Esophagus squamous epithelium (tissue), 5 donors: Measurements from ENCODE around the gene CYTH2. TPM values are rescaled to one million over a fixed set of nuclear protein-coding genes. Genes with fewer than 3 reads are reported as not detected.
"Not testable (repeated sequence)": the region's sequence is repeated elsewhere in the genome, so short reads cannot be mapped to it uniquely, and the experiment has no call there.

Experiments used
- DNase-seq: peaks from one replicate; lab custom pipeline; 2025; lab: John Stamatoyannopoulos, UW
- H3K27ac ChIP-seq, 4 donors: fragments of 200-600 bp; sonication (generic); one replicate each; pipeline ENCODE4 v1.5.1; 2016 to 2019; ENCODE audit warnings: mild to moderate bottlenecking in 1 of 4
- H3K27me3 ChIP-seq, 4 donors: fragments of 200-600 bp; sonication (generic); 1 replicate in 3 of 4; 2 replicates in 1 of 4; pipeline versions ENCODE4 v1.5.1 to v1.6.0; 2017 to 2021; ENCODE audit warnings: antibody characterized with exemption in 1 of 4
- H3K36me3 ChIP-seq, 3 donors: fragments of 200-600 bp; sonication (generic); one replicate each; pipeline ENCODE4 v1.5.1; 2016 to 2019
- H3K4me1 ChIP-seq, 3 donors: fragments of 200-600 bp; sonication (generic); one replicate each; pipeline ENCODE4 v1.5.1; 2017 to 2019
- H3K4me3 ChIP-seq, 4 donors: fragments of 200-600 bp; sonication (generic); 1 replicate in 3 of 4; 2 replicates in 1 of 4; pipeline ENCODE4 v1.5.1; 2016 to 2019; ENCODE audit warnings: mild to moderate bottlenecking in 2 of 4, moderate library complexity in 1 of 4
- H3K9me3 ChIP-seq, 3 donors: fragments of 200-600 bp; sonication (generic); one replicate each; pipeline ENCODE4 v1.5.1; 2016 to 2019
- POLR2A ChIP-seq, 4 donors: fragments of 450-650 bp; IDR thresholded peaks; one replicate each; pipeline ENCODE4 v1.6.1; 2017; ENCODE audit warnings: antibody characterized with exemption in 4 of 4, mild to moderate bottlenecking in 4 of 4, moderate library complexity in 3 of 4
- WGBS, 2 donors: methylation state at CpG; one replicate each; pipeline ENCODE4 v1.1.5; 2018; 5-methylcytosine and 5-hydroxymethylcytosine counted together
- intact Hi-C: fragments of 100-400 bp; cut with DNase I; formaldehyde crosslinking; loops from one replicate; pipeline ENCODE4 v1.15.0; 2022
- total RNA-seq, 4 donors: library from RNA; depleted of rRNA; stranded (reverse); fragments of >200 nt; gene quantifications; one replicate each; pipeline ENCODE4 v1.1.0, GENCODE V29; 2016
- TF ChIP-seq, protein P1 (sequence below), 6 experiments: fragments of 450-650 bp in 4 of 6; fragments of 200-600 bp in 2 of 6; sonication (generic) in 2 of 6; IDR thresholded peaks; one replicate each; pipeline ENCODE4 v1.5.1; 2016 to 2019; ENCODE audit warnings: antibody characterized with exemption in 6 of 6, mild to moderate bottlenecking in 4 of 6, moderate library complexity in 4 of 6
- donor health status: DM: yes; HTN: yes; CAD: no.

Gene CYTH2
- total RNA-seq, 4 donors from 2014 or later = 40.8 to 101 (median 47.8) TPM

DNA sequence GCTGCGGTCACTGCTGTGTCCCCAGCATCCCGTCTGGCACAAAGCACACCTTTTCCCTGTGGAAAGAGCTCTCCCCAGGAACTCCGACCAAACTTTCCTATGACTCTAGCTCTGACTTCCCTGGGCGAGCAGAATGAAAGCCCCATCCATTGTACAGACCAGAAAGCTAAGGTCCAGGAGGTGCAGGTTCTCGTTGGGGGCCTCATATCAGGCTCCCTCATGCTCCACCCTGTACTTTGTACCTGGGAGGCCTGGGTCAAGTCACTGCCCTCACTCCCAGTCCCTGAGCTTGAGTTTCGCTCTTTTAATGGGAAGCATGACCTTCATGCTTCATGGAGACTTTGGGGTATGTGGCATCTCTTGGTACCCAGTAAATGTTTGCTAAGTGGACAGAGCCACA lies 18.4 kb downstream of the CYTH2 start:
- Histone ChIP-seq H3K4me3 (no peak overlapping the region), H3K27ac (peak overlapping the region; percentile 76 to 89 (median 82)), H3K9me3 (no peaks in the 10 kb centered on the region), H3K27me3 (no peaks in the 10 kb centered on the region), H3K4me1 (peaks cover 7 to 66% (median 32%) of the 10 kb centered on the region in 3 donors), H3K36me3 (peaks cover 0 to 4% (median 0%) of the 10 kb centered on the region in 3 donors)
- intact Hi-C loops = no loop called here
- DNase-seq = no peak
- 55 to 63% methylated on average over 4 to 6 of the region's 6 CpGs for WGBS, 2 donors
- TF ChIP-seq, protein P1, sequence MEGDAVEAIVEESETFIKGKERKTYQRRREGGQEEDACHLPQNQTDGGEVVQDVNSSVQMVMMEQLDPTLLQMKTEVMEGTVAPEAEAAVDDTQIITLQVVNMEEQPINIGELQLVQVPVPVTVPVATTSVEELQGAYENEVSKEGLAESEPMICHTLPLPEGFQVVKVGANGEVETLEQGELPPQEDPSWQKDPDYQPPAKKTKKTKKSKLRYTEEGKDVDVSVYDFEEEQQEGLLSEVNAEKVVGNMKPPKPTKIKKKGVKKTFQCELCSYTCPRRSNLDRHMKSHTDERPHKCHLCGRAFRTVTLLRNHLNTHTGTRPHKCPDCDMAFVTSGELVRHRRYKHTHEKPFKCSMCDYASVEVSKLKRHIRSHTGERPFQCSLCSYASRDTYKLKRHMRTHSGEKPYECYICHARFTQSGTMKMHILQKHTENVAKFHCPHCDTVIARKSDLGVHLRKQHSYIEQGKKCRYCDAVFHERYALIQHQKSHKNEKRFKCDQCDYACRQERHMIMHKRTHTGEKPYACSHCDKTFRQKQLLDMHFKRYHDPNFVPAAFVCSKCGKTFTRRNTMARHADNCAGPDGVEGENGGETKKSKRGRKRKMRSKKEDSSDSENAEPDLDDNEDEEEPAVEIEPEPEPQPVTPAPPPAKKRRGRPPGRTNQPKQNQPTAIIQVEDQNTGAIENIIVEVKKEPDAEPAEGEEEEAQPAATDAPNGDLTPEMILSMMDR (IDR thresholded peaks at IDR 0.05) = no peak
- no peak for TF ChIP-seq POLR2A (IDR thresholded peaks at IDR 0.05)

DNA sequence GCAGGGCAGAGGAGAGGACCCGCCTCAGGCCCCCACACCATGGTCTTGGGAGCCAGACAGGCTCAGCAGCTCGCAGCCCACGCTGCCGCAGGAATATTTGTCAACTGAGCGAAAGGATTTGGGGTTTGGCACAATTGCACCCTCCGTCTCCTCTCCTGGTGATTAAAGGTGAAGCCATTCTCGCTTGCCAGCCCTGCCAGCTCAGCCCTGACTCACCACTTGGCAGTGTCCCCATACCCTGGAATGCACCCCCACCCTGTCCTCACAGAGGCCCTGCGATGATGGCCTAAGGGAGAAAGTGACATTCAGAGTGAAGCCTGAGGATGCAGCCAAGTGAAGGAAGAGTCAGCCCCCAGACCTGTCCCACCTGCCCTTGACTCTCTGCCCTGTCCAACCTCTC lies 18.8 kb downstream of the CYTH2 start:
- peaks cover 7 to 68% (median 32%) of the 10 kb centered on the region in 3 donors for H3K4me1 ChIP-seq
- TF ChIP-seq, protein P1 (IDR thresholded peaks at IDR 0.05) = no peak
- TF ChIP-seq POLR2A (IDR thresholded peaks at IDR 0.05) = peak in 1 of 4 donors; percentile 12
- no peaks in the 10 kb centered on the region for H3K27me3 ChIP-seq
- intact Hi-C loops = no loop called here
- H3K27ac ChIP-seq = peak overlapping the region; percentile 76 to 89 (median 82)
- no peak for DNase-seq
- no peaks in the 10 kb centered on the region for H3K9me3 ChIP-seq
- 14 to 22% methylated on average over 6 to 7 of the region's 8 CpGs for WGBS, 2 donors
- peaks cover 0 to 4% (median 0%) of the 10 kb centered on the region in 3 donors for H3K36me3 ChIP-seq
- H3K4me3 ChIP-seq = no peak overlapping the region

DNA sequence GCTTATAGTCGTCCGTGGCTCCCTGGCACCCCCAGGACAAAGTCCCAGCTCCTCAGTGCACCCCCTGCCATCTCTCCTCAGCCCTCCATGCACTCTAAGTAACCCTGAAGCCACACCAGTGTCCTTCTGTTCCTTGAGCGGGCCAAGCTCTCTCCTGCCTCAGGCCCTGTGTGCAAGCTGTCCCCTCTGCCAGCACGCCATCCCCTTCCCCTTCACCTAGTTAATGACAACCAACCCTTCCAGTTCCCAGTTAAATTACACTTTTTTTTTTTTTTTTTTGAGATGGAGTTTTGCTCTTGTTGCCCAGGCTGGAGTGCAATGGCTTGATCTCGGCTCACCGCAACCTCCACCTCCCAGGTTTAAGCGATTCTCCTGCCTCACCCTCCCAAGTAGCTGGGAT lies 19.3 kb downstream of the CYTH2 start:
- WGBS, 2 donors = 64 to 67% methylated on average over 7 of the region's 7 CpGs
- DNase-seq, H3K9me3 ChIP-seq, intact Hi-C loops, H3K27me3 ChIP-seq, H3K36me3 ChIP-seq, H3K4me3 ChIP-seq: not testable (repeated sequence)
- peaks cover 7 to 71% (median 32%) of the 10 kb centered on the region in 3 donors for H3K4me1 ChIP-seq
- peak overlapping the region; percentile 76 to 89 (median 82) for H3K27ac ChIP-seq

DNA sequence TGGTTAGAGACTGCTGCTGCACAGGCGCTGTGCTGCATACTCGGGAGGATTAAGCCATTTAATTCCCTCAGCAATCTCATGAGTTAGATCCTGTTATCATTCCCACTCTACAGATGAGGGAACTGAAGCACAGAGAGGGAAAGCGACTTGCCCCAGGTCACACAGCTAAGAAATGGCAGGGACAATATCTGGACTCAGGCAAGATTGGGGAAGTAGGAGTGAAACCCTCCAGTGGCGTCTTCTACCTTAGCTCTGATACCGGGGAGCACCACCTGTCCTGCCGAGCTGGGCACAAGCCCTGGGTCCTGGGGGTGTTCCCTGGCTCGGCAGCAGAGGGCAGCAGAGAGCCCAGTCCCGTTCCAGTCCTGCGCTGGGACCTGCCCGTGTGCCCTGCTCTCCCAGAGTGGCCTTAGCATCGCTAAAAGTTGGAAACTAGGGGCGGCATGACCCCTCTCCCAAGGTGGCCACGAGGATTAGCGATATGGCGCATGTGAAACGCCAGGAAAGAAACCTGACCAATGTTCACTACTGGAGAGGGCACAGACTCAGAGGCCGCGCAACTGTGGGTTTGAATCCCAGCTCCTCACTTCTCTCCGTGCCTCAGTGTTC lies 20.5 kb downstream of the CYTH2 start:
- H3K4me1 ChIP-seq = peaks cover 13 to 80% (median 38%) of the 10 kb centered on the region in 3 donors
- no peak overlapping the region for H3K4me3 ChIP-seq
- no peak for DNase-seq
- WGBS, 2 donors = 37 to 69% methylated on average over 5 to 13 of the region's 19 CpGs
- no peaks in the 10 kb centered on the region for H3K9me3 ChIP-seq
- H3K27me3 ChIP-seq = no peaks in the 10 kb centered on the region
- H3K36me3 ChIP-seq = peaks cover 0 to 4% (median 0%) of the 10 kb centered on the region in 3 donors
- TF ChIP-seq, protein P1 (IDR thresholded peaks at IDR 0.05) = peak; percentile 82 to 95 (median 91)
- TF ChIP-seq POLR2A (IDR thresholded peaks at IDR 0.05) = no peak
- no peak overlapping the region for H3K27ac ChIP-seq
- intact Hi-C loops = no loop called here

DNA sequence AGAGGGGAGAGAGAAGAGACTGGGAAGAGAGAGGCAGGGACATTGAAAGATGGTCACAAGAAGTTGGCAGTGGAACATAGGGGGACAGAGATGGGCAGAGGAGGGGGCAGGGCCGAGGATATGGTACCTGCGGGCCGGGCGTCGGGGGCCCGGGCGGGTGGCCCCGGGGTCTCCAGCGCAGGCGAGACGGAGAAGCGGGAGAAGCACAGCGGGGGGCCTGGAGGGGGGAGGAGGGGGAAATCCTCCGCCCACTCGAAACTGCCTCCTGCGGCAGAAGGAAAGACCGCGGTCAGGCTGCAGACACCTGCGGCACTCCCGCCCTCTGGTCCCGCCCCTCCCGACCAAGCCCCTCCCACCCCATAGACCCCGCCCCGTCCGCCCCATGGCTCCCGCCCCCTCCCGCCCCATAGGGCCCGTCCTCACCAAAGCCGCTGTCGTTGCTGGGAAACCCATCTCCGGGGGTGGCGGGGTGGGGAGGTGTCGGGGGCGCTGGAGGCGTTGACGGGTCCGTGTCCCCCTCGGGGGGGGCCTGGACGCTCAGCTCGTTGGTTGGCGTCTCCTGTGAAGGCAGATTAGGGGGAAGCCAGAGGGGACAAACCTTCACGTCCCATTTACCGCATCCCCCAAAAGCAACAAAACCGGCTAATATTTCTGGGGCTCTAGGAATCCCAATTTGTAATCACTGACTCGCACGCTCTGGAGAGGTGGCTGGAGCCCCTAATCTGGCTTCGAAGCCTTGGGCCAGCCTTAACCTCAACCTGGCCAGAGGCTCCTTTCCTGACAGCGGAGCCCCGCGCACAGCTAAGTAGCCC lies 22.0 kb downstream of the CYTH2 start:
- H3K4me1 ChIP-seq = peaks cover 13 to 92% (median 39%) of the 10 kb centered on the region in 3 donors
- peak overlapping the region in 1 of 4 donors; percentile 37 for H3K4me3 ChIP-seq
- peak overlapping the region in 3 of 4 donors; percentile 30 to 85 (median 33) for H3K27ac ChIP-seq
- H3K27me3 ChIP-seq = no peaks in the 10 kb centered on the region
- 14 to 25% methylated on average over 16 to 34 of the region's 50 CpGs for WGBS, 2 donors
- DNase-seq = no peak
- H3K9me3 ChIP-seq = no peaks in the 10 kb centered on the region
- no peaks in the 10 kb centered on the region for H3K36me3 ChIP-seq
- TF ChIP-seq, protein P1 (IDR thresholded peaks at IDR 0.05) = no peak
- no peak for TF ChIP-seq POLR2A (IDR thresholded peaks at IDR 0.05)
- intact Hi-C loops = no loop called here
